NCI-H345 treated with DMSO at 0.1 percent for 48 hours (cell line): ENCODE results near the gene VPS4B.

Experiments used
- DNase-seq: peaks from one replicate; lab custom pipeline; 2025; ENCODE audit not compliant: unreplicated experiment; lab: John Stamatoyannopoulos, UW

VPS4B gene

DNA sequence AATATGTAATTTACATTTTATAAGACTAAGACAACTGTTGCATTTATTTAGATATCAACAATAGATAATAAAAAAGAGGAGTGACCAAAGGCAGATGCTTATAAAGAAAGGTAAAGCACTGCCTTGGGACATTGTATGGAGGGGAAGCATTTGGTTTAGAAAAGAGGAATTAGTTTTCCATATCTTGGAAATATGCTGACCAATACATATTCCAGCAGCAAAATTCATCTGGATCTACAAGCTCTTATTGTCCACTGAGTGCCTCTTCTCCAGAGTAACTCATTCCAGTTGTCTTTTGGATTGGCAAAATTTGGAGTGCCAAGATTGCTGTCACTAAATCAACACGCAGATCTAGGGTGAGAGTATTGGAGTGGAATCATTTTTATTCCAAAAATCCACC, 8.9 kb upstream of the VPS4B start:
- no peak for DNase-seq

DNA sequence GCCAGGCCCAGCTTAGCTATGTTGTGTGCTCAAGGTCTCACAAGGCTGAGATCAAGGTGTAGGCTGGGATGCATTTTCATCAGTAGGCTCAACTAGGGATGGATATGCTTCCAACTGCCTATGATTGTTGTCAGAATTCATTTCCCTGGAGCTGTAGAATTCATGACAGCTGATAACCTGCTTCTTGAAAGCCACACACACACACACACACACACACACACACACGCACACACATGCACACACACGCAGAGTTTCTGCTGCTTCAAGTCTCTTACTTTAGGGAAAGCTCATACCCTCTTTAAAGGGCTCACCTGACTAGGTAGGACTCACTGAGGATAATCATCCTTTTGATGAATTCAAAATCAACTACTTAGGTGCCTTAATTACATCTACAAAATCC, 8.2 kb upstream of the VPS4B start:
- DNase-seq = no peak

DNA sequence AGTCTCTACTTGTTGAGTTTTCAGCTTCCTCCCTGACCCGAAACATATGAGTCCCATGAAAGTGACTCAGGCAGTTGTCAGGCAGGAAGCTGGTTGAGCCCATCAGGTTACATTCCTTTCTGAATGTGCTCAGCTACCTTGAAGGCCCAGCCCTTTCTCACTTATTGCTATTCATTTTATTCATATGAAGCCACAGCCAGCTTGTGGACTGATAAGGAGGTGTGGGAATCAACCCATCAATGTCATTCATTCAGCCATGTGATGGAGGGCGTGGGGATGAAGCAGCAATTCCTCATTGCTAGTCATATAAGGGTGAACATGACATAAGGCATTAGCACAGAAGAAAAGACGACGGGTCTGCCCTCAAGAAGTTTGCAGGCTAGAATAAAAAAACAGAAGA, 5.3 kb upstream of the VPS4B start:
- no peak for DNase-seq

DNA sequence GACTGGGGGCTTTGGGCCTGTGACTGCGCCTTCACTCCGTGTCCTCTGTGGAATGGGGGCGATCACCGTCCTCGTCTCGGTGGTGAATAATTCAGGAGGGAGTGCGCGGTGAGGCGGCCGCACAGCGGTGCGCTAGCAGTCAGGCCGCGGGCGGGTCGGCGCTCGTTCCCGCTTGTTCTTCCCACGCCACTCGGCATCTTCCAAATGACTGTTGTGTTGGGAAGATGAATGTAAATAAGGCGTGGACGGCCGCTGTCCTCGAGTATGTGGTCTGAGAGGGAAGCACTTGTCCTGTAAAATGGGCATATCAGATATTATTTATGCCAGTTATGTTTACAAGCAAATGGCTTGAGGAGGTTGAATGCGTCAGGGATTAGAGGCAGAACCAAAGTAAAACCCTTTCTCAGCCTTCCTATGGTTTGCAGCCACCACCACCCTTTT, 608 bp upstream of the VPS4B start:
- no peak for DNase-seq

DNA sequence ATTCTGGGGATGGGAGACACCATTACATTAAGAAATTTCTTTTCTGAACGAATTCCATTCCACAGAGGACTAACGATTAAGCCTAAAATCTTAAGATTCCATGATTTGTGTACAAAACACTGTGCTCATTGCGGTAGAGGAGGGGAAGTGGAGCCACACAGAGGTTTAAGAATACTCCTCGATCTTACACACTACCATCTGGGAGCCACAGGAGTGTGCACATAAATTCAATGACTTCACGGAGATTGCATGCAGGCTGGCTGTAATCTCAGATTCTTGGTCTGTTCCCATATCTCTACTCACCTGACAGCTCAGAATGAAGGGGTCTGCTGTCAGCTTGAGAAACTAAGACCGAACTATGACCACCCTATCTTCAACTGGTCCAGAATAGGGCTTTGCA, 762 bp downstream of the VPS4B start:
- DNase-seq = no peak

DNA sequence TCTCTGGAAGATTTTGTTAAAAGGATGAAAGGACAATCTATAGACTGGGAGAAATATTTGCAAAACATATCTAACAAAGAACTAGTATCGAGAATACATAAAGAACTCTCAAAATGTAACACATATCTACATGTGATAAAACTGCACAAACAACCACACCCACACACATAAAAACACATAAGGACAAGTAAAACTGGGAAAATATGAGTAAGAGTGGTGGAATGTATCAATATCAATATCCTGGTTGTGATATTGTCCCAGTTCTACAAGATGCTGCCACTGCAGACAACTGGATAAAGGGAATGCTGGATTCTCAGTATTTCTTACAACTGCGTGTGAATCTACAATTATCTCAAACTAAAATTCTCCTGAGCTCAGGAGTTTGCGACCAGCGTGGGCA, 9.3 kb downstream of the VPS4B start:
- DNase-seq = no peak

DNA sequence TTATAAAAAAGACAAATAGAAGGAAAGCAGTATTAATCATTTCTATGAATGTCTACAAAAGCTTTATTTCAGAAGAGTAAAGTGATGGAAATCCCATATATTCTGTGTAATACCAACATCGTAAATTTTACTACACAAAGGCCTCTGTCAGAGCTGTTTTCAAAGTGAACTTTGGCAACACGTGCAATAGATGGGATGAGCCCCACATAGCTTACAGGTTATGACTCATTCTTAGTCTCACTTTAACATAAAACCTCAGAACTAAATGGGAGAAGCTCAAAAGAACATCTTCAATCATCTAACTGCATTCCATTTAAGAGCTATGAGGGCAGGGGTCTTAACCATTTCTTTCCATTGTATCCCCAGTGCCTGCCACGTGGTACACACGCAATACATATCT, 11.5 kb downstream of the VPS4B start:
- DNase-seq = no peak

DNA sequence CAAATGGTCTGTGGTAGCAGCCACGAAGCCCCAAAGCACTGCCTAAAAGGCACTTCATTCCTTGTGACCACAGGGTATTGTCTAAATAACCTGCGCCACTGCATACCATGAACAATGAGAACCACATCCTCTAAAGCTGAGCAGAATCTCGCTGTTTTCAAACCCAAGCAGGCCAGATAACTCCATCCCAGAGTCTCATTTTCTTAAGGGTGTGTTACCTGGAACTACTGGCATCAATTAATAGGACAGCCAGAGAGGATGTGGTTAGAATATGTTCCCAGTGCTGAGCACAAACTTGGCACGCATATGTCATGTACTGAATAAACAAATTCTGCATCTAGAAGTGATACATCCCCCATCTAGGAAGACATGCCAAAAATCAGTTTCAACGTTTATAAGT, 13.0 kb downstream of the VPS4B start:
- no peak for DNase-seq

DNA sequence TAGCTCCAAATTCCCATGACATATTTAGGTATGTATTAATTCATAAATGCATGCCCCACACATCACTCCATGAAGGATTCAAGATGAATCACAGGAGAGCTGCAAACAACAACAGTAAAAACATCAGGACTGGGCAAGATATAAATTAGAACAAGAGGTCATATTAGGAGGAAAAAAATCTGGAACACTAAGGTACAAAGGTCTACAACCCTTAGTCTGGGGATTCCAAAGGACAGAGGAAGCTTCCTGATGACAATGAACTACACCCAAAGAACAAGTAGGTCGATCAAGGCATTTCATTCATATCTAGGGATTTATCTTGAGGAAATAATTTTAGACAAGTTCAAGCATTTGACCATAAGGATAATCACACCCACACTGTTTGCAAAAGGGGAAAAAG, 14.5 kb downstream of the VPS4B start:
- no peak for DNase-seq

DNA sequence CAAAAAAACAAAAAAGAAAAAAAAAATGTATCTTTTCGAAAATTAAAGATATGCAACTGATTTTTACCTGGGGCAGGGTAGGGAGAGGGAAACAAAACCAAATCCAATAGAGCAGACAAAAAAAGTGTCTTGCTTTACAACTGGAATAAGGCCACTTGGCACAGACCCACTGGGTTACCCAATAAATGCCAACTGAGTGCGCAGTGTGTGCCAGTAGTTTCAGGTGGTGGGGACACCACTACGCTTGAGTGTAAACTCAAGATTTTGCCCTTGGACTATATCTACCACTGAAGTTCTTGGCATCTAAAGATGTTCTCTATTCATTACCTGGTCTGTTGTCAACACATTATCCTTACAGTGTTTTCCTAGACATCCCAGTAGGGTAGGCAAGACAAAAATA, 16.3 kb downstream of the VPS4B start:
- no peak for DNase-seq

DNA sequence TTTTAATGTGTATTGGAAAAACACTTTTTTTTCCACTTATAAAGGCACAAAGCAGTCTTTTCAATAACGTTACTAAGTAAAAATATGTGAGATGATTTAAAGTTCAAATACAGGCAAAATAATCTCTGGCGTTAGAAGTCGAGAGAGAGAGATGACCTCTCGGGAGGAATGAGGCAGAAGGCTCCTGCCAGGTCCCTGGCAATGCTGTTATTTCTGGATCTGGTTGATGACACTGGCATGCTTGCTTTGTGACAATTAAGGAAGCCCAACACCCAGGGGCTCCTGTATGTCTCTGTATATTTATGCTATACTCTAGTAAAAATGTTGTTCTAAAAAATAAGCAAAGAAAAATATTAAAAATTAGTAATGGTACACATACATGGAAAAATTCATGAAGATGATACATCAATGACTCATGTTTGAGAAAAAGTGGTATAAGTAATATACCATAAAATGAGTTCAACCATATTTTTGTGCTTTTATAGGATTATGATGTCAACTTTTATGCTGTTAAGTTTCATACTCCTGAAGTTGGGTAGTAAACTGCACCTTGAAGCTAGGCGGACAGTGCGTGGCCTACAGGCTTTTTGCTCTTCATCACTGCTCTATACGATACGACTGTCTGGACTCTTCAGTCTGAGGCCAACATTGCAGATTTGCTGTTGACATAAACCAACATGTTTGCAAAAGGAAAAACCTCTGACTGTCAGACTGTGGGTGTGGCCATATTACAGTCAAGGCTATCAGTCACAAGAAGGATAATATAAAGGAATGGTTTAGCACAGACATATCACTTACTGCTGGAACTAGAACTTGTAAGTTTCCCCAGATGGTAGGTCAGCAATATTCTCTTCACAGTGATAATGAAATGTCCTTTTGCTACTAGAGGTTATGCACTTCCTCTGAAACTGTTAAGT, 19.8 kb downstream of the VPS4B start:
- no peak for DNase-seq

DNA sequence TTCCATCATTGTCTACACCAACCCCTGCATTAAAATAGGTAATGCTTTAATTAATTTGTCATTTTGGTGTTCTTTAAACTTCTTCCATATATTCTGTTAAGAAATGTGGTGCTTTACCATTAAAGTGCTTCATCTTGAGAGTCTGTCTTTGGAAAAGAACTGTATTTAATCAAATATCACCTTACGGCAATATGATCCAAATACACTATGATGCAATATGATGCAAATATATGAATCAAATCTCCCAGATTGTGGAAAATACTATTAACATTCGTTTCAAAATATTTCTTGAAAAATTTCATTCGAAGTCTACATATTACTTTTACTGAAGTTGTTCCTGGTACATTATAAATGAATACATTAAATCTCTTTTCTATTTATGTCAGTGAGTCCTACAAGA, 23.0 kb downstream of the VPS4B start:
- DNase-seq = no peak

DNA sequence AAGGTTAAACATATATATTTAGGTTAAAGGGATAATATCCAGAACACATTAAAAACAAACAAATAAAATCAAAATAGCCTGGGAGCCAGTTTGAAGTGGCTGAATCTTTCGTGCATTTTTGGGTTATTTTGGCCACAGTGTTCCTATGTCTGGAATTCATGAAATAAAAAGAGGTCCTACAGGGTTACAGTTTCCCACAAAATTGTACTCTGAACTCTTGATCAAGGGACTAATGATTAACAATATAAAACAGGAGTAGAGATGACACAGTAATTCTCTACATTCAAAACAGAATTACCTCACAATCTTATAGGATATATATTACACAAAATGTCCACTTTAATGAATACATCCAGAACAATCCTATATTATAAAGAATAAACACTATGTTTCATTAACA, 24.9 kb downstream of the VPS4B start:
- DNase-seq = no peak

DNA sequence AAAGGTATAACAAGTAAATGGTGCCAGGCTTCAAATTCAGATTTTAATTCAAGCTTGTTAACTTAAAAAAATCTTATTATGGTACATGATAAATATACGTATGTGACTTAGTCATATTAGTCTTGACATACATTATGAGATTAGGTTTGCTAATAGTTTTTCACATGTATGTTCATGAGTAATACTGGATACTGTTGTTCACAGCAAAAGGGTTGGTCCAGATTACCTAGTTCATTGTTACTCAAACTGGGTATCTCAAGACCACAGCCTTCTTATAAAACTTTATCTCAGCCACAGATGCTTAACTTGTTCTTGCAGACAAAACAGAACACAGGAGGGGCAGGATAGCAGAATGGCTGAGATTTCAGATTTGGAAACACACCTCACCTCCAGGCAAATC, 26.8 kb downstream of the VPS4B start:
- DNase-seq = no peak

DNA sequence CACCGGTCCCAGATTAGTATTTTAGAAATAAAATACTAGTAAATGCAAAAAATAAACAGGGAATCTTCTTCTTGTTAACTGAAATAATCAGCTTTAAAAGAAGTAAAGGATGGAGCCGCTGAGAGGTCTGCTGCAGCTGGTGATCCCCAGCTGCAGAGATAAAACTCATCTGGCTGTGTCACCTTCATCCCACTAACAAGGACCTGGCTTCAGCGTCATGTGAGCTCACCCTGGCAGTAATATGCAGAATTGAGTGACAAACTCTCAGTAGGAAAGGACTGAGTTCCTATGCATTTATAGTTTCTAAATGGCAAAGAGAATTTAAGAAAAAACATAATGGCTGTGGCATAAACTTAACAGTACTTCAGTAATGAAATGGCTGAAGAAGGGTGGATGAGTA, 27.3 kb downstream of the VPS4B start:
- no peak for DNase-seq

DNA sequence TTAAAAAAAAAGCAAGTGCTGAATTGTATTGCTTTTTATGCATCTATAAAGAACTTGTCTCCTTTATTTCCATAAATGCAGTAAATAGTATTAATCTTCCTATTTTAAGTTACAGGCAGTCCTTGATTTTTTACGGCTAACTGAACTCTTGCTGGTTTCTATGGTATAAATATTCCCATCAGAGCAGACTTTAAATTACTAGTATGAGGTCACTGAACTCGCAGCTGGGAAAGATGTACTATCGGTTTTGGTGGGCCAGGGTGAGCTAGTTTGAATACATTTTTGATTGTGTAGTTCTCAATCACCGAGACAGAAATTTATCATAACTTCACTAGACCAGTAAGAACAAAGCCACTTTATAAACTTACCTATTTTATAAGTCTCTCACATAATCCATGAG, 34.4 kb downstream of the VPS4B start:
- DNase-seq = no peak

DNA sequence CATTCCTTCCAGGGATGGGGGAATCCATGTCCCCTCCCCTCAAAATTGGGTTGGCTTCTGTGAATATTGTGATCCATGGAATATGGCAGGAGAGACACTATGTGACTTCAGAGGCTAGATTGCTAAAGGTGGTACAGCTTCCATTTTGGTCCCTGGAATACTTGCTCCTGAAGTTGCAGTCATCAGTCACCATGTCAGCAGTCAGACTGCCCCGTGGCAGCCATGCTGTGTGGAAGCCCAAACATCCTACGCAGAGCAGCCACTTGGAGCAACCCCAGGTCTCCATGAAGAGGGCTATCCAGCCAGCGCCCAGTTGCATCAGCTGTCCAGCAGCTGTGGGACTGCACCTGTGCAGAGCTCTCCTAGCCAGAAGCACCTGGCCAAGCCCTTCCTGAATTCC, 39.4 kb downstream of the VPS4B start:
- DNase-seq = no peak

DNA sequence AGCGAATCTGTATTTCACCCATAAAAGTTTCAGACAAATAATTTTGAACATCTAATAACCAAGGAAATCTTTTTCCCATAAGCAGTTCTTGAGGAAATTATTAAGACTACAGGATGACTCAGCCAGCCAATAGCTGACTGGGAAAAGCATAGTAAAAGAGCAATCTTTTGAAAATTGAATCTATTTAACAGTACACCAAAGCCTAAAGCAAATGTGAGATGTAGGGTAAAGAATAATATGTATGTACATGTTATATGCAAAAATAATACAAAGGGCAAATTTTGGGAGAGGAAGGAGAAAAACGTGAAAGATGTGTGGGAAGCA, 42.7 kb downstream of the VPS4B start:
- DNase-seq = no peak

DNA sequence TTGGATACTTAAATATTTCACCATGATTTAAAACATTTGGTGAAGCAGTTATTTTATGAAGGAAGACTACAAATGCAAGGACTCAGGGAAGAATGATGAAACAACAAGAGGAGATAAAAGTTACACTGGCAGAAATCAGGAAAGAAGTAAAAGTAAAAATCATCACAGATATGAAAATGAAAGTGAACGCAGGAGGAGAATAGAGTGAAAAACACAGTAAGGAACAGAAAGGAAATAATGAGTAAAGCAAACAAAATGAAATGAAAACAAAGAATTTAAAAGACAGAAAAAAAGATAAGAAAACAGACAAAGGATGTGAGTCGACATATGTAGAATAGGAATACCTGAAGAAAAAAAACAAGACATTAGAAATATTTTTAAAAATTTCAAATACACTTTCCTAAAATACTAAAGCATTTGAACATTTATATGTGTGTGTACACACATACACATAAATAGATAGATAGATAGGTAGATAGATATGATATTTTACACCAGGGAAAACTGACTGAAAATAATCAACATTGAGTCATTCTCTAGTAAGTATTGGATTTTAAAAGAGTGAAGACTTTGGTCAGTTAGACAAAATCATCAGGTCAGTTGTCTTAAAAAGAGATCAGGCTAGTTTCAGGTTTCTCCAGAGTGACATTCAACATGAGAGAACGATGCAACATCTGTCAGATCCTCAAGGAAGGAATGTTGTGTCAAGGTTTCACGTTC, 43.2 kb downstream of the VPS4B start:
- DNase-seq = no peak

DNA sequence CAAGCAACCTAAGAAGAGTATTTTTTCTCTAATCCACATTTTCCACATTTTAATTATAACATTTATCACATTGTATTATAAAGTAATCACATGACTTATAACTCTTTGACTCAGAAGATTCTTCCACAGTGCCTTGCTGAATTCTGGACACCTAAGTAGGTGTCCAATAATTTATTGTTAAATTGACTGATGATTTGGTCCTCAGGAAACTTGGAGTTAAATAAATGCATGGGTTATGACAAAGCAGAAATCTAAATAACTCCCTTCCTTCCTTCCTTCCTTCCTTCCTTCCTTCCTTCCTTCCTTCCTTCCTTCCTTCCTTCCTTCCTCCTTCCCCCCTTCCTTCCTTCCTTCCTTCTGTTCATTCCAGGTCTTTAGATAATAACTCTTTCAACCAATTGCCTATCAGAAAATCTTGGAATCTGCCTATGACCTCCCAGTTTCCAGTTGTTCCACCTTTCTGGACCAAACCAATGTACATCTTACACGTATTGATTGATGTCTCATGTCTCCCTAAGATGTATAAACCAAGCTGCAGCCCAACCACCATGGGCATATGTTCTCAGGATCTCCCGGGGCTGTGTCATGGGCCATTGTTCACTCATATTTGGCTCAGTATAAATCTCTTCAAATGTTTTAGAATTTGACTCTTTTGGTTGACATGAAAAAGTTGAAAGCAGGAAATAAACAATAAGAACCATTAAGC, 44.8 kb downstream of the VPS4B start:
- no peak for DNase-seq

DNA sequence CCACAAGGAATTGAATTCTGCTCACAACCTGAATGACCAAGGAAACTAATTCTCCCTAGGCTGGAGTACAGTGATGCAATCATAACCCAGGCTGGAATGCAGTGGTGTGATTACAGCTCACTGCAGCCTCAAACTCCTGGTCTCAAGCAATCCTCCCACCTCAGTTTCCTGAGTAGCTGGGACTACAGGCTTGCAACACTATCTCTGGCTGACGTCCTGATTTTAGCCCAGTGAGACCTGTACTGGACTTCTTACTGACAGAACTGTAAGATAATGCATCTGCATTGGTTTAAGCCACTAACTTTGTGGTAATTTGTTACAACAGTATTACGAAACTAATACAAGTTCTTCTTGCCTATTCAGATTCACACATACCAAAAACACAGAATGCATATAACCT, 45.7 kb downstream of the VPS4B start:
- DNase-seq = no peak

DNA sequence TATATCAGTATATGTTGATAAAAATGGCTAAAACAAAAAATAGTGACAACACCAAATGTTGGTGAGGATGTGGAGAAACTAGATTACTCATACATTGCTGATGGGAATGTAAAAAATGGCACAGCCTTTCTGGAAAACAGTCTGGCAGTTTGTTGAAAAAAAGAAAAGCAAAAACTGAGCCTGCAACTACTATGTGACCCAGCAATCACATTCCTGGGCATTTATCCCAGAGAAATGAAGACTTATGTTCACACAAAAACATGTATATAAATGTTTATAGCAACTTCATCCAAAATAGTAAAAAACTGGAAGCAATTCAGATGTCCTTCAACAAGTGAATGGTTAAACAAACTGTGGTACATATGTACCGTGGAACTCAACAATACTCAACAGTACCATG, 47.7 kb downstream of the VPS4B start:
- no peak for DNase-seq
